Measurements from ENCODE around the gene TBCC. TPM values are rescaled to one million over a fixed set of nuclear protein-coding genes. Genes with fewer than 3 reads are reported as not detected.

The TBCC gene, protein sequence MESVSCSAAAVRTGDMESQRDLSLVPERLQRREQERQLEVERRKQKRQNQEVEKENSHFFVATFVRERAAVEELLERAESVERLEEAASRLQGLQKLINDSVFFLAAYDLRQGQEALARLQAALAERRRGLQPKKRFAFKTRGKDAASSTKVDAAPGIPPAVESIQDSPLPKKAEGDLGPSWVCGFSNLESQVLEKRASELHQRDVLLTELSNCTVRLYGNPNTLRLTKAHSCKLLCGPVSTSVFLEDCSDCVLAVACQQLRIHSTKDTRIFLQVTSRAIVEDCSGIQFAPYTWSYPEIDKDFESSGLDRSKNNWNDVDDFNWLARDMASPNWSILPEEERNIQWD
- total RNA-seq = 10 to 100 TPM in 1 of 6 donors, 1 to 10 TPM in 5; 5.1 to 11.2 (median 8.8) TPM
- 10 to 100 TPM; 16.0 to 35.4 TPM for polyA plus RNA-seq

- DNase-seq = peak; percentile 90 to 96 (median 96)
- FAIRE-seq = no peak
- peak; percentile 85 to 91 (median 87) for ATAC-seq
- peaks cover 9 to 17% (median 11%) of the 10 kb centered on the region in 3 donors for H3K4me1 ChIP-seq
- WGBS, 2 donors = 0% methylated on average over 57 of the region's 57 CpGs
- no peaks in the 10 kb centered on the region for H3K27me3 ChIP-seq
- no peaks in the 10 kb centered on the region for H3K9me3 ChIP-seq
- intact Hi-C loops (cut with DNase I) = no loop called here
- TF ChIP-seq CTCF (IDR thresholded peaks at IDR 0.05) = no peak
- peak within 1 kb of the TSS; percentile 67 to 96 (median 92) for H3K4me3 ChIP-seq
- peak within 1 kb of the TSS; percentile 89 to 97 (median 94) for H3K27ac ChIP-seq
- no peaks in the 10 kb centered on the region for H3K36me3 ChIP-seq
These were observed at the start of gene TBCC for GRCh38 chr6:42745640-42746462. TSS of gene TBCC (minus strand) at chr6:42746103. CDS start at chr6:42746073, 30 bp downstream.

GRCh38 chr6:42795651-42796050 lies 49.7 kb upstream of the TBCC start:
- no peak for DNase-seq
- Histone ChIP-seq H3K27ac (no peak overlapping the region), H3K4me1 (peaks cover 0 to 8% (median 0%) of the 10 kb centered on the region in 3 donors), H3K4me3 (no peak overlapping the region), H3K27me3 (no peaks in the 10 kb centered on the region), H3K9me3 (no peaks in the 10 kb centered on the region), H3K36me3 (no peaks in the 10 kb centered on the region)
- ATAC-seq = no peak
- 95 to 98% methylated on average over 1 of the region's 1 CpG for WGBS, 2 donors
- TF ChIP-seq CTCF (IDR thresholded peaks at IDR 0.05) = no peak
- intact Hi-C loops (cut with DNase I) = no loop called here
- no peak for FAIRE-seq

- Histone ChIP-seq H3K4me3 (no peak overlapping the region), H3K27me3 (no peaks in the 10 kb centered on the region), H3K36me3 (no peaks in the 10 kb centered on the region), H3K27ac (no peak overlapping the region), H3K4me1 (peaks cover 15 to 27% (median 24%) of the 10 kb centered on the region in 3 donors), H3K9me3 (no peaks in the 10 kb centered on the region)
- 50 to 67% methylated on average over 3 of the region's 3 CpGs for WGBS, 2 donors
- TF ChIP-seq CTCF (IDR thresholded peaks at IDR 0.05) = no peak
- intact Hi-C loops (cut with DNase I) = no loop called here
- no peak for DNase-seq
- FAIRE-seq = no peak
- peak in 3 of 4 donors; percentile 10 to 46 (median 35) for ATAC-seq
These were observed 45.9 kb upstream of the TBCC start for GRCh38 chr6:42791706-42792320.

- Histone ChIP-seq H3K27ac (peak overlapping the region in 1 of 4 donors; percentile 4), H3K36me3 (no peaks in the 10 kb centered on the region), H3K27me3 (no peaks in the 10 kb centered on the region), H3K9me3 (no peaks in the 10 kb centered on the region), H3K4me3 (no peak overlapping the region), H3K4me1 (peaks cover 21 to 36% (median 33%) of the 10 kb centered on the region in 3 donors)
- intact Hi-C loops (cut with DNase I) = no loop called here
- FAIRE-seq = no peak
- WGBS, 2 donors = 43 to 47% methylated on average over 5 of the region's 5 CpGs
- peak in 2 of 4 donors; percentile 11 to 19 for ATAC-seq
- TF ChIP-seq CTCF (IDR thresholded peaks at IDR 0.05) = no peak
- no peak for DNase-seq
These were observed 44.8 kb upstream of the TBCC start for GRCh38 chr6:42790549-42791181.
